Dedifferentiated amniotic fluid mesenchymal stem cell (primary cell): Measurements from ENCODE around the gene ZGLP1.
"Not testable (repeated sequence)": the region's sequence is repeated elsewhere in the genome, so short reads cannot be mapped to it uniquely, and the experiment has no call there.

Experiments used
- DNase-seq: peaks from one replicate; pipeline ENCODE4 v3.0.0-alpha.2; 2016; ENCODE audit errors: extremely low spot score

ZGLP1 gene

DNA sequence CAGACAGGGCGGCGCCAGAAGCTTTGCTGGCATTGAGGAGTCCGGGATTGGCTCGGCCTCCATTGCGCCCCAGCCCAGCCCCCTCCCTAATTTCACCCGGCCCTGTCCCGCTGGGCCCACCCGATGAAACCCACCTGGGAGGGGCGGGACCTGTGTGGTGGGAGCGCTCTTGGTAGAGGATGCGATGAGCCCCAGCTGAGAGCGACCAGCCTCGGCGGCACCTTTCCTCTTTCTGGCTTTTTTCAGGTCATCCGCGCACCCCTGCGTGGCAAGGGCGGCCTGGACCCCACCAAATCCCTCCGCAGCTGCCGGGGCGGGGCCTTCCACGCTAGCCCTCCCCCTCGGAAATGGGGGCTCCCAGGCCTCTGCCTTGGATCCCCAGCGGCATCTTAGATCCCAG, at the start of gene ZGLP1:
Gene ZGLP1 (minus strand): TSS at position 393 of the 400 bp plus-strand sequence.
- DNase-seq, result no peak

DNA sequence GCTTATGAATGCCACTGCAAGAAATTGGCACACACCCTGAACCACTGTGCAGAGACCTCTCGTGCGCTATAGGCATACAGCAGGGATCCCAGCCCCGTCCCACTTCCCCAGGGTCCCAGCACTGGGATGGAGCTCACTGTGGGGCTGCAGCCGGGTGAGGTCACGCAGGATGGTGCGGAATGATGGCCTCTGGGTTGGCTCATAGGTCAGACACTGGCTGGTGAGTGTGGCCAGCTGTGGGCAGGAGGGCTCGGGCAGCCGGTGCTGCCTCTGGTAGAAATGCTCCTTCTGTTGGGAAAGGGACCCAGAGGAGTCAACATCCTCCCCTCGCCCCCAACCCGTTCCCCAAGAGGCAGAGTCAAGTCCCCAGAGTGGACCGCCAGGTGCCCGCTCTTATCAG, 46.8 kb upstream of the ZGLP1 start:
- no peak for DNase-seq

GRCh38 chr19:10353793-10354391, 44.3 kb upstream of the ZGLP1 start:
- DNase-seq, result no peak

DNA sequence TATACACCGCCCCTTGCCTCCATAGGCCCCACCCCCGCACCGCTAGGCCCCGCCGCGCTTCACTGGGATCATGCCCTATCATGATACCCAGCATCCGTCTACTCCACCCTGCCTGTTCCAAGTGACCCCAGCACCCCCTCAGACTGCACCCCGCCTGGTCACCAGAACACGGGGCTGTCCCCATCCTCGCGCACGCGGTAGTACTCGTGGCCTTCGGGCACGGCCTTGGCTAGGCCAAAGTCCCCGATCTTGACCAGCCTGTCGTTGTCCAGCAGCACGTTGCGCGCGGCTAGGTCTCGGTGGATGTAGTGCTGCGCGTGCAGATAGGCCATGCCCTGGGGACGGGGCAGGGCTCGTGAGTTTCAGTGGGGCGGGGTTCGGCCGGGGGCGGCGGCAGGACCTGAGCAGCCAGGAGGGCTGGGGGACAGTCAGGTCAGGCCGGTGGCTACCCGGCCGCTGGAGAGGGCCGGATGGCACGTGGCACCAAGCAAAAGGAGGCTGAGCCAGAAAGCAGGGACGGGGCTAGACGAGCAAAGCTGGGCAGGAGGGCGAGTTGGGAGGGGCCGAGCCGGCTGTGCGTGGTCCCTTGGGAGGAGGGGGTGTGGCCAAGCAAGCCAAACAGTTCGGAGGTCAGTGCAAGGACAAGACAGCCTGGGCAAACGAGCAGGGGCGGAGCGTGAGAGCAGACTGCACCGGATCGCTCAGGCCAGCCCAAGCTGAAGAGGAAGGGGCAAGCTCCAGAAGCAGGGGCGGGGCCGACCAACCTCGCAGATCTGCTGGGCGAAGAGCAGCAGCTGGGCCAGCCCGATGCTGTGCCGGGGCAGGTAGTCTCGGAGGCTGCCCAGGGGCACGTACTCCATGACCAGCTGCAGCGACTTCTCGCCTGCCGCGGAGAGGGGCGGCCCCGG, 43.4 kb upstream of the ZGLP1 start:
- no peak for DNase-seq

GRCh38 chr19:10346509-10346908, 36.9 kb upstream of the ZGLP1 start:
- DNase-seq, result no peak

- DNase-seq, result no peak
Measured at GRCh38 chr19:10344780-10345179, 35.2 kb upstream of the ZGLP1 start.

DNA sequence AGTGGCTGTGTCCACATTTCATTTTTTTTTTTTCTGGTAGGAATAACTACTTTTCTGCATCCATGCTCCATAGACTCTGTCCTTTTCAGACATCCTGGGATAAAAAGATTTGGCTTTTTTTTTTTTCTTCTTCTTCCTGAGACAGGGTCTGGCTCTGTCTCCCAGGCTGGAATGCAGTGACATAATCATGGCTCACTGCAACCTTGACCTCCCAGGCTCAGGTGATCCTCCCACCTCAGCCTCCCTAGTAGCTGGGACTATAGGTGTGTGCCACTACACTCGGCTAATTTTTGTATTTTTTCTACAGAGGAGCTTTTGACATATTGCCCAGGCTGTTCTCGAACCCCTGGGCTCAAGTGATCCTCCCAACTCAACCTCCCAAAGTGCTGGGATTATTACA, 33.9 kb upstream of the ZGLP1 start:
- no peak for DNase-seq

DNA sequence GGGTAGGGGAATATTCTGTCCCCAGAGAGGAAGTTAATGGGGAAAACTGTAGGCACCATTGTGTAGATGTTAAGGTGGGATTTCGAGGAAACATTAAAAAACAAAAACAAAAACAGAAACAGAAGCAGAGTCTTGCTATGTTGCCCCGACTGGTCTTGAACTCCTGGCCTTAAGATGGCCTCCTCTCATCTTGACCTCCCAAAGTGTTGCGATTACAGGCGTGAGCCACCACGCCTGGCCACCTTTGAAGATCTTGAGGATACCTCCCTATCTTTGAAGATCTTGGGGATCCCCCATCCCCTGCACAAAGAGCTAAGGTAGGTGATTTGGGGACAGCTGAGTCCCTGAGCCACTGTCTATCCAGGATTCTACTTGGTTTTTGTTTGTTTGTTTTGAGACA, 30.4 kb upstream of the ZGLP1 start:
- DNase-seq, result no peak

GRCh38 chr19:10339380-10339960, 29.9 kb upstream of the ZGLP1 start, which contains the start of gene ICAM3:
TSS of gene ICAM3 (minus strand) at chr19:10339624. CDS start at chr19:10339614, 10 bp downstream.
- no peak for DNase-seq

- DNase-seq, result no peak
Measured at GRCh38 chr19:10338940-10339339, 29.3 kb upstream of the ZGLP1 start.

DNA sequence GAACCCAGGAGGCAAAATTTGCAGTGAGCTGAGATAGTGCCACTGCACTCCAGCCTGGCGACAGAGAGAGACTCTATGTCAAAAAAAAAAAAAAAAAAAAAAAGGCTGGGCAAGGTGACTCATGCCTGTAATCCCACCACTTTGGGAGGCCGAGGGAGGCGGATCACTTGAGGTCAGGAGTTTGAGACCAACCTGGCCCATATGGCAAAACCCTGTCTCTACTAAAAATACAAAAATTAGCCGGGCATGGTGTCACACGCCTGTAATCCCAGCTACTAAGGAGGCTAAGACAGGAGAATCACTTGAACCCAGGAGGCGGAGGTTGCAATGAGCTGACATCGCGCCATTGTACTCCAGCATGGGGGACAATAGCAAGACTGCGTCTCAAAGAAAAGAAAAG, 27.1 kb upstream of the ZGLP1 start:
- DNase-seq, result not testable (repeated sequence)

DNA sequence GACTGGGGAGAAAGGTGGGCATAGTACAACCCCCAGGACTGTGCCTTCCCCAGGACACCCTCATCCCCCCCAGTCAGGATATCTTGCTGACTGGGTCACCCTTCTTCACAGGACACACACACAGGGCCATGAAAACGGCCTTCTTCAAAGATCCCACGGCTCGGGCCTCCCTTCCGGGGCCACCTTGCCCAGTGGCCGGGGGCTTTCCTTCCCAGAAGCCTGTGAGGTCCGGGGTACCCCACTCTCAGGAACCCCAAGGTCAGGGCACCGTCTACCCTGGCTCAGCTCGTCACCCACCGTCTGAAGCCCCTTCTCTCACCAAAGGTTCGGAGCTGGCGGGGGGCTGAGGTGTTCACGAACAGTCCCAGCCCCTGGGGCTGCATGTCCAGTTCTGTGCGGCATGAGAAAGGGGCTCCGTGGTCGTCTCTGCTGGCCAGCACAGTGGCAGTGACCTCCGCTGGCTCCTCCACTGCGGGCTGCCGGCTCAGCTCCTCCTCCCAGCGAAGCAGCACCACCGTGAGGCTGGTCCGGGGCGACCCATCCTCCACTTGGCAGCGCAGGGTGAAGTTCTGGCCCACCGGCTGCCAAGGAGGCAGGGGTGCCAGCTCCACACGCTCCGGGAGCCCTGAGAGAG, 25.9 kb upstream of the ZGLP1 start:
- DNase-seq, result no peak

DNA sequence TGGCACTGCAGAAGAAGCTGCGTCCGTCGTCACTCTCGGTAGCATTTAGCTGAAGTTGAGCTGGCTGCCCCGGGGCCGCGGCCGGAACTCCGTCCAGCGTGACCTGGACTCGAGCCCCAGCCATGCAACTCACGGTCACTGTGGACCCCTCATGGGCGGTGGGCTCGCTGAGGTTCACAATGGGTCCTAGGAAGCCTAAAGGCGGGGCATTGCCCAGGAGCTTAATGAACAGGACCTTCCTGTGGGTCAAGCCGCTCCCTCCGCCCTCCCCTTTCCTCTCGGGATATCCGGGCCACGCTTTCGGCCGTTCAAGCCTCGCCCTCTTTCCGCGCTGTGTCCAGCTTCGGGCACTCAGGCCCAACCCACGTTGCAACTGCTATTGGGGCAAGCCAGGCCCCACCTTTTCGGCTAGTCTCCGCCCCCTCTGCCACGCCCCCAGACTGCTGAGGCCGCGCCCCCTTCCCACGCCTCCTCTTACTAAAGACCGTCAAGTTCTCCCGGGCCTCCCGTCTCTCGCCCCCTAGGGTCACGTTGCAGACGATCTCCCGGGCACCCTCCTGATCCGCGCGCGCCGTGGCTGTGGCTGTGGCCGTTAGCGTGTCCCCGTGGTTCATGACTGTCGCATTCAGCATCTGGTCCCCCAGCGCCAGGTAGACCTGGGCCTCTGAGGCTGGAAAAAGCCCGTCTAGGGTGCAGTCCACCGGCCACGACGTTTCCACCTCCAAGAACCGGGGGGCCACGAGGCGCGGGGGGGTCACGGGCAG, 25.2 kb upstream of the ZGLP1 start:
- peak; percentile 90 for DNase-seq

GRCh38 chr19:10333758-10334587, 24.4 kb upstream of the ZGLP1 start:
- no peak for DNase-seq

GRCh38 chr19:10332965-10333757, 23.5 kb upstream of the ZGLP1 start, which contains the start of gene RAVER1:
TSS of gene RAVER1 (minus strand) at chr19:10333529. CDS start at chr19:10333507, 22 bp downstream.
- peak; percentile 96 for DNase-seq

GRCh38 chr19:10332158-10332964, 22.7 kb upstream of the ZGLP1 start:
- DNase-seq, result no peak

DNA sequence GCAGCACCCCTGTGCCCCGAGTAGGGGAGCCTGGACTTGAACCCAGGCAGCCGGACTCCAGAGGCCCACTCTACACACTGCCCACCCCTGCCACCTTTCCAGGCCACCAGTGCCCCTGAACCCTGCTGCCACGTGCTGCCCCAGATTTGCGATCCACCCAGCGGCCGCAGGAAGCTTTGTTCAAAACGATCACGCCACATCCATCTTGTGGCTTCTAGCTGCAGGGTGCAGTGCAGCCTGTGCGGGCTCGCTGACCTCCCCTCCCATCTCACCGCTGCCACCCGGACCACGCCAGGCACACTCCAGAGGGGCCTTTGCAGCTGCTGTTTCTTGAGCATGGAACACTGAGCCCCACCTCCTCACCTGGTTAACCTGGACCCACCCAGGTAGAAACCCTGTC, 19.9 kb upstream of the ZGLP1 start:
- no peak for DNase-seq

- DNase-seq, result no peak
Measured at GRCh38 chr19:10328558-10329429, 19.2 kb upstream of the ZGLP1 start.
